Occipital lobe (tissue), 2 donors: ENCODE measurements around the gene COLGALT1. TPM values are rescaled to one million over a fixed set of nuclear protein-coding genes. Genes with fewer than 3 reads are reported as not detected.
"Not testable (repeated sequence)": the region's sequence is repeated elsewhere in the genome, so short reads cannot be mapped to it uniquely, and the experiment has no call there.

ENCODE experiments used
- DNase-seq: peaks from one replicate; lab custom pipeline; 2025; lab: John Stamatoyannopoulos, UW
- total RNA-seq: library from RNA; depleted of rRNA; stranded (reverse); fragments of >200 nt; gene quantifications from one replicate; pipeline ENCODE4 v1.2.3, GENCODE V29; 2014

The COLGALT1 gene
- total RNA-seq, 1 donor from 2014 or later: 20.7 TPM

- no peak for DNase-seq
Observed at GRCh38 chr19:17532557-17532956, 22.9 kb upstream of the COLGALT1 start.

- no peak for DNase-seq
Observed at GRCh38 chr19:17534767-17535166, 20.7 kb upstream of the COLGALT1 start.

- no peak for DNase-seq
Observed at GRCh38 chr19:17536955-17537354, 18.5 kb upstream of the COLGALT1 start.

- no peak for DNase-seq
Observed at GRCh38 chr19:17538684-17539237, 16.7 kb upstream of the COLGALT1 start.

- DNase-seq: peak; percentile 77
Observed at GRCh38 chr19:17539238-17540117, 16.0 kb upstream of the COLGALT1 start.

GRCh38 chr19:17540174-17540573, 15.3 kb upstream of the COLGALT1 start:
- no peak for DNase-seq

- no peak for DNase-seq
Observed at GRCh38 chr19:17541184-17541759, 14.2 kb upstream of the COLGALT1 start.

GRCh38 chr19:17542042-17542441, 13.4 kb upstream of the COLGALT1 start:
- no peak for DNase-seq

GRCh38 chr19:17542793-17543582, 12.5 kb upstream of the COLGALT1 start:
- no peak for DNase-seq

GRCh38 chr19:17543986-17544385, 11.5 kb upstream of the COLGALT1 start:
- DNase-seq: no peak

DNA sequence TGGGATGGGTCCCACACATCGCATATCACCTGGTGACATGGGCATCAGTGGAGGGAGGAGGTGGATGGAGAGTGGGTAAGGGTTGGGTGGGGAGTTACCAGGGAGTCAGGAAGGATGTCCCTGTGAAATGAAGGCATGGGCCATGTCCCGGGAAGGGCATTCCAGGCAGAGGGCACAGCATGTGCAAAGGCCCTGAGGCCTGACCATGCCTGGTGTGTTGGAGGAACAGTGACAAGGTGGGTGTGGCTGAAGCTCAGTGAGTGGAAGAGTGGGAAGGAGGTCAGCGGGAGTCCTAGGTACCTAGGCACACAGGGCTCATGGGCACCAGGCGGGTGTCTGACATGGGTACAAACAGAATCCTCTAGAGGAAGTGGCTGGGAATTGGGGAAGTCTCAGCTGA, 11.0 kb upstream of the COLGALT1 start:
- DNase-seq: no peak

DNA sequence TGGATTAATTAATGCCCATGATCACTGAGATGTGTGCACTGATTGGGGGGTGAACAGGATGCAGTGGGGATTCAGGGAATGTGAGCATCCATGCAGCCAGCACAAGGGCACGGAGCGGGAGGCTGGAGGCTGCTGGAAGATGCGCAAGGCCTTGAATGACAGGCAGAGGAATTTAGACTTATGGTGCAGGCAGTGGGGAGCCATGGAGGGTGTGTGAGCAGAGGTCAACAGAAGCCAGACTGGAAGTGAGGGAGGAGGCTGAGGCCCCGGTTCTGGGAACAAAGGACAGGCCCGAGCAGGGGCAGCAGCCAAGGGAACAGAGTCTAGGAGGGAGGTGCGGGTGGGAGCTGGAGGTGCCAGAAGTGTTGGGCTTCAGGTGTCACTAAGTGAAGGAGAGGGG, 7.3 kb upstream of the COLGALT1 start:
- no peak for DNase-seq

DNA sequence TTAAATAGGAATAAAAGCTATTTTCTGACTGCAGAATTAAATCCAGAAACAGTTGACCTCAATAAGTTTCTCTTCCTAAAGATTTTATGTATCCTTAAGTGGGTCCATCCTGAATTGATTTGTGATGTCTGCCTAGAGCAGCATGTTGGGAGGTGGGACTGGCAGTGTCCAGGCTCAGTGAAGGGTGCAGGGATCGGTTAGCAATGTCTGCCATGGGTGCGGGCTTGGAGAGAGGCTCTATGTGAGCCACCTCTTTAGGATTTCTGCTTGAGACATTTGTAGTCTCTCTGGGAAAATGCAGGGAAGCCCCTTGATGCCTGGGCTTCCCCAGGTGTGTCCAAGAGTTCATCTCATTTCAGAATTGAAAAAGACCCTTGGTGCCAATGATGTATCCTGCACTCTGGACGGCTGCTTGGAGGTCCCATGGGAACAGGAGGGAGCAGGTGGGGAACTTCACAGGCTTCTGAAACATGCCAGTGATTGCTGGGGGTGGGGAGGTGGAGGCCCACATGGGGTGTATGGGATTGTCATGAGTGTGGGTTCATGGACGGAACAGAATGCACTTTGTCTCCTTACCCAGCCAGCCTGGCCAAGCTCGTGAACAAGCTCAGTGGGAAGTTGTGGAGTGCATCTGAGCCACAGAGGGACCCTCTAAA, 6.2 kb upstream of the COLGALT1 start:
- no peak for DNase-seq

- no peak for DNase-seq
Observed at GRCh38 chr19:17550076-17550667, 5.3 kb upstream of the COLGALT1 start.

- DNase-seq: not testable (repeated sequence)
Observed at GRCh38 chr19:17552735-17553134, 2.7 kb upstream of the COLGALT1 start.

DNA sequence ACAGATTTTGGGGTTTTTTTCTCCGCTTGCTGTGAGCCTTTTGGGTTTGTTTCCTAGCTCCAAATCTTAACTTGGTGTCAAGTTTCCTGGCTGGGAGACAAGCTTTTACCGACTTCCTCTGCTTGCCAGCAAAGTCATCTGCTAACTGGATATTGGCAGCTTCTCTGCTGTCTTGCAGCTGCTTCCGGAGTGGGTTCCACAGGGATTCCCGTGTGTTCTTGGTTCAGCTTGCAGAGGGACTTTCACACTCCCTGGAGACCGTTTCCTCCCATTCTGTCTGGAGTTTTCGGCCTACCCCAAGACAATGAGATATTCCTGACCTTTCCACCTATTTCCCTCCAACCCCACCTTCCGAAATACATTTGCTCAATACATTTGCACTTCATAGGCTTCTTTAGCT, 2.2 kb upstream of the COLGALT1 start:
- DNase-seq: peak; percentile 13

GRCh38 chr19:17554968-17555479, 425 bp upstream of the COLGALT1 start:
- DNase-seq: no peak

- DNase-seq: peak; percentile 36
Observed at GRCh38 chr19:17555929-17556813, 722 bp downstream of the COLGALT1 start.

- DNase-seq: no peak
Observed at GRCh38 chr19:17556995-17557394, 1.5 kb downstream of the COLGALT1 start.

DNA sequence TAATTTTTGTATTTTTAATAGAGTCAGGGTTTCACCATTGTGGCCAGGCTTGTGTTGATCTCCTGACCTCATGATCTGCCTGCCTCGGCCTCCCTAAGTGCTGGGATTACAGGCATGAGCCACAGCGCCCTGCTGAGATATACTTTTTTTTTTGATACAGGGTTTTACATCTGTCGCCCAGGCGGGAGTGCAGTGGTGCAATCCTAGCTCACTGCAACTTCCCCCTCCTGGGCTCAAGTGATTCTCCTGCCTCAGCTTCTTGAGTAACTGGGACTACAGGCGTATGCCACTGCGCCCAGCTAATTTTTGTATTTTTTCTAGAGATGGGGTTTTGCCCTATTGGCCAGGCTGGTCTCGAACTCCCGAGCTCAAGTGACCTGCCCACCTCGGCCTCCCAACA, 2.0 kb downstream of the COLGALT1 start:
- DNase-seq: no peak
